HL-60/S4 treated with phorbol 12-myristate 13-acetate at 8.2 ng/mL for 4 days and 3 days (cell line): ENCODE results near the gene CSNK1D.

ENCODE experiments used
- in situ Hi-C: fragments of 300-500 bp; cut with MboI; formaldehyde crosslinking; loops from 2 replicates; pipeline ENCODE4 v1.15.0; 2022; ENCODE audit warnings: low sequenced_read_pairs

Gene CSNK1D

DNA sequence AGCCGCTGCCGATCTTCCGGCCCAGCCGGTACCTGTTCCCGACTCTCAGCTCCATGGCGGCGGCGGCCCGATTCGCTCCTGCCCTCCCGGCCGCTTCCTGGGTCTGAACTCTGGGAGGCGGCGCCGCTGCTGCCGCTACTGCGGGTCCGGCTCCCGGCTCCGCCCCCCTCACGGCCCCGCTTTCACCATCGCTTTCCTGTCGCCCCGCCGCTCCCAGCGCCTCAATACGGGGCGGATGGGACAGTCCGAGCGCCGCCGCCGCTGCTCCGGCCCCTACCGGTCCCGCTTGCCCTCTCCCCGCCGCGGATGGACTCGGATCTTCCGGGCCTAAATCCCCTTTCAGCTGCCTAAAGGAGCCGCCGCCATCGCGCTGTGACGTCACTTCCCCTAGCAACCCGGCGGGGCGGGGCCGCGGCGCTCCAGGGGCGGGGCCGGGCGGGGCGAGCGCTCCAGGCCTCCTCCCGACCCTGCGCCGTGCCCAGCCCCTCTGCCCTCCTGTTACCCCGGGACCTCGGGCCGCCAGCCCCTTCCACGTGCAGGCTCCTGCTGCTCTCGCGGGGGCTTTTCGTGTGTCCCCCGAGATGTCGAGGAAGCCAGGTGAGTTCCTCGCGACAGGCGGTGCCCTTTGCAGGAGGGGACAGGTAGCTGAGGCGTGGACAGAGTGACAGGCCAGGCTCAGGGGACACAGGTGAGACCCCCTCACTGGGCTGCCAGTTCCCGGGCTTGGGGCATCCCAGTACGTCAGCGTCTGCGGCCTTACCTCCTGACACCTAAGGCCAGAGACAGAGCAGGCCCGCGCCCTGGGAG is at the start of gene CSNK1D:
CSNK1D (minus strand) TSS at position 374 of the 807 bp plus-strand sequence; CDS start at position 55, 319 bp downstream.
- in situ Hi-C loops = loop anchor here (25.0 kb wide), 1 partner anchor 139 kb away; the partner anchor contains the start of genes HEXD and OGFOD3

GRCh38 chr17:82322526-82323453 is 49.3 kb upstream of the CSNK1D start:
- in situ Hi-C loops = no loop called here

GRCh38 chr17:82321947-82322466 is 48.5 kb upstream of the CSNK1D start:
- in situ Hi-C loops = no loop called here

DNA sequence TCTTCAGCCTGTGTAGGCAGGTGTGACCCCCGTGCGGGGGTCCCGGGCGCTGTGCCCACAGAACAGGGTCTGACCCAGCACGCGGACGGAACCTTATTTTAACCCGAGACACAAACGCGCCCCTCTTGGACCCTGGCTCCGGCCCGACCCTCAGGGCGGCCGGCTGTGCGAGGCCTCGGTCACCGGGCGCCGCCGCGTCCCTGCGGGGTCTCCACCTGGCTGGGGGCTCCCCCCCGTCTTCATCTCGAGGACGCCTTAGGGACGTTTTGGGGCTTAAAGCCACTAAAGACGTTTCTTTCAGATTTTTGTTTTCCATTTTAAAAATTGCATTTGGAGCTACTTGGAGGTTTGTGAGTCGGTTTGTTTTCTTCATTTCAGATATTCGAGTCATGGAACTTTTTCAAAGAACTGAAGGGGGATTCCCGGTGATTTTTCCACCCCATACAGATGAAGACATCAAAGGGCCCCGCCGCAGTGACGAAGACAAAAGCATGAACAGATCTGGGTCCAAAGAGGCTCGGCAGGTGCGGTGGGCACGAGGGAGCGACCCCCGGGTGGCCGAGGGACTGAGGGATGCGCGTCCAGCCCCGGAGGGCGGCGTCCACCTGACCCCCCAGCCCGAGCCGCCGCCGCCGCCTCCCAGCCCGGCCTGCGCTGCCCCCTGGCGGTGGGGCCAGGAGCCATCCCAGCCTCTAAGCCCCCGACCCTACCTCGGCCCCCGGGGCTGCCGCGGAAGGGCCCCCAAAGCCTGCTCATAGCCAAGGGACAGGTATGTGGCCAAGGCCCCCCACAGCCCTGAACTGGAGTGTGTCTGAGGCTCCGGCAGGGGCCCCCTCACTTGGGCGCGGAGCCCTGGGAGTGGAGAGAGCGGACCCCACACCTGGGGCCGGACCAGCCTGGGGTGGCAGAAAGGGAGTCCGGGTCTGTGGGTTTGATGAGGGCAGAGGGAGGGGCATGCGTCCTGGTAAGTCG is 47.7 kb upstream of the CSNK1D start:
- in situ Hi-C loops = no loop called here

GRCh38 chr17:82320140-82320840 is 46.8 kb upstream of the CSNK1D start:
- in situ Hi-C loops = no loop called here

DNA sequence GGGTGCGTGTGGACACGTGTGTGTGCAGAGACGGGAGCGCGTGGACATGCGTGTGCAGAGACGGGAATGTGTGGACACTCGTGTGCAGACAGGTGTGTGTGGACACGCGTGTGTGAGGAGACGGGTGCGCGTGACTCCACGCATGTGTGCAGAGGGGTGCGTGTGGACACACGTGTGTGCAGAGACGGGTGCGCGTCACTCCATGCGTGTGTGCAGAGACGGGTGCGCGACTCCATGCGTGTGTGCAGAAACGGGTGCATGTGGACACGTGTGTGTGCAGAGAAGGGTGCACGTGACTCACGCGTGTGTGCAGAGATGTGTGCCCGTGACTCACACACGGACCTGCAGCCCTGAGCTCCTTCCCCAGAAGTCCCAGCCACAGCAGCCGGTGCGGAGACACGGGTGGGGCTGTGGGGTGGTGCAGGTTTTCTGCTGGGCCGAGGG is 46.1 kb upstream of the CSNK1D start:
- in situ Hi-C loops = no loop called here

DNA sequence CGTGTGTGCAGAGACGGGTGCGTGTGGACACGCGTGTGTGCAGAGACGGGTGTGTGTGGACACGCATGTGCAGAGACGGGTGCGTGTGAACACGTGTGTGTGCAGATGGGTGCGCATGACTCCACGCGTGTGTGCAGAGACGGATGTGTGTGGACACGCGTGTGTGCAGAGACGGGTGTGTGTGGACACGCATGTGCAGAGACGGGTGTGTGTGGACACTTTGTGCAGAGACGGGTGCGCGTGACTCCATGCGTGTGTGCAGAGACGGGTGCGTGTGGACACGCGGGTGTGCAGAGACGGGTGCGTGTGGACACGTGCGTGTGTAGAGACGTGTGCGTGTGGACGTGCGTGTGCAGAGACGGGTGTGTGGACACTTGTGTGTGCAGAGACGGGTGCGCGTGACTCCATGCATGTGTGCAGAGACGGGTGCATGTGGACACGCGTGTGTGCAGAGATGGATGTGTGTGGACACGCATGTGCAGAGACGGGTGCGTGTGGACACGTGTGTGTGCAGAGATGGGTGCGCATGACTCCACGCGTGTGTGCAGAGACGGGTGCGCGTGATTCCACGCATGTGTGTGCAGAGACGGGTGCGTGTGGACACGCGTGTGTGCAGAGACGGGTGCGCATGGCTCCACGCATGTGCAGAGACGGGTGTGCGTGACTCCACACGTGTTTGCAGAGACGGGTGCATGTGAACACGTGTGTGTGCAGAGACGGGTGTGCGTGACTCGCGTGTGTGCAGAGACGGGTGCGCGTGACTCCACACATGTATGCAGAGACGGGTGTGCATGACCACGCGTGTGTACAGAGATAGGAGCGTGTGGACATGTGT is 45.5 kb upstream of the CSNK1D start:
- in situ Hi-C loops = no loop called here

- in situ Hi-C loops = no loop called here
Observed at GRCh38 chr17:82318169-82318498, 44.6 kb upstream of the CSNK1D start.

DNA sequence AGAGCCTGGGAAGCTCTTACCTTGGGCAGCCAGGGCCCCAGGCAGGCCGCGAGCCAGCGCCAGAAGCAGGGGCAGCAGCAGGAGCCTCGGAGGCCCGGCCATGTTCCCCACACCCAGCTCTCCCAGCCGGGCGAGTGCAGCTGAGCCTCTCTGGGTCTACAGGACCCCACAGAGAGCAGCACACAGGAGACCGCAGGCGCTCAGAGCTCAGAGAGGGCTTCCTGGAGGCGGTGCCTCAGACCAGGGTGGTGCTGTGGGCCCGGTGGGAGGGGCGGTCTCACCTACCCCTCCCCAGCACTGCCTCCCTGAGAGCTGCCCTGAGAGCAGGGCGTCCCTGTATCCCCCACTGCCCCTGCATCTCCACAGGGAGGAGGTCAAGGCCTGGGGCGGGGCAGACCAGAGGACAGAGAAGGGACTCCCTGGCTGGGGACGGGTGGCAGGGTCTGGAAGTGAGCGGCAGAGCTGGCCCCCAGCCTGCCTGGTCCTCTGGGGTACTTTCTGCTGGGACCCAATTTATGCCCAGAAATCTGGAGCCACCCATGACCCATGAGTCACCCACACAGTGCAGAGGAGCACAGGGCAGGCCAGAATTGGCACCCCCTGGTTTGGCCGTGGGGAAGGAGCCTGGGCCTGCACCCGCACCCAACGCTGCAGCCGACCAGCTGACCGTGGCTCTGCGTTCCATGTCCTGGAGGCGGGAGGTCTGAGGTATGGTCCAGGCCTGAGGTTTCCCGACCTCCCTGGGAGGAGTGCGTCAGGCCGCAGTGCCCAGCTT is 44.1 kb upstream of the CSNK1D start, which contains the start of gene CD7:
CD7 (minus strand) TSS at position 215 of the 775 bp plus-strand sequence; CDS start at position 102, 113 bp downstream.
- in situ Hi-C loops = no loop called here

GRCh38 chr17:82316651-82317393 is 43.3 kb upstream of the CSNK1D start:
- in situ Hi-C loops = no loop called here

GRCh38 chr17:82315703-82316358 is 42.3 kb upstream of the CSNK1D start:
- in situ Hi-C loops = no loop called here

DNA sequence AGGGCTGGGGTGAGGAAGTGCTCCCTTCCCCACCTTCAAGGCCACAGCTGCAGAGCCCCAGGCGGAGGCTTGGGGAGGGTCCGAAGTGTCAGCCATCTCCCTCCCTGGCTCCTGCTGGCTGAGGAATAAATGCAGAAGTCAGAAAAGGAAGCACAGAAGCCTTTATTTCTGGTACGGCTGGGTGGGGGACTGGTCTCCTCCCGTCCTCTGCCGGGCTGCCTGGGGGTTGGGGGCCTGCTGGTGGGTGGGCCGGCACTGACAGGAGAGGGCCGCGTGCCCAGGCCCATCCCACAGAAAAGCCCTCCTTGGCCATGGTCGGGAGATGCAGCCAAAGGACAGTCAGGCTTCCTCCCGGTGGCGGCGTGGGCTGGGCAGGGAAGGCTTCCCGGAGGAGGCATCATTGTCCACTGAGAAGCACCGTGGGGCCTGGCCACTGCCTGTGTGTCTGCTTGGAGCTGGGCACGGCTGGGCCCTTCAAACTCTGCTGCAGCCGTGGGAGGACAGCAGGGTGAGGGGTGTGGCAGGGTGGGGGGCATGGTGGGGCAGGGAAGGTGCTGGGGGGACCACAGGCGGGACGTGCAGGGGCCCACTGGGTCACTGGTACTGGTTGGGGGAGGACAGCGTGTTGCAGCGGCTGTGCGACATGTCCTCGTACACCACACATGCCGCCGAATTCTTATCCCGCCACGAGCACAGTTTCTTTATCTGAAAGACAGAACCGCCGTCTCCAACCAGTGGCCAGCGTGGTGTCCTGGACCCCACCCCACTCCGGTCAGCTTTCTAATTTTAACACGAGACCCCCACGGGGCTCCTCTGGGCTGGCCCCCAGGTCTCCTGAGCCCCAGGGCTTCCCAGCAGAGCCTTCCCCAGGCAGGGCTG is 41.5 kb upstream of the CSNK1D start:
- in situ Hi-C loops = no loop called here

DNA sequence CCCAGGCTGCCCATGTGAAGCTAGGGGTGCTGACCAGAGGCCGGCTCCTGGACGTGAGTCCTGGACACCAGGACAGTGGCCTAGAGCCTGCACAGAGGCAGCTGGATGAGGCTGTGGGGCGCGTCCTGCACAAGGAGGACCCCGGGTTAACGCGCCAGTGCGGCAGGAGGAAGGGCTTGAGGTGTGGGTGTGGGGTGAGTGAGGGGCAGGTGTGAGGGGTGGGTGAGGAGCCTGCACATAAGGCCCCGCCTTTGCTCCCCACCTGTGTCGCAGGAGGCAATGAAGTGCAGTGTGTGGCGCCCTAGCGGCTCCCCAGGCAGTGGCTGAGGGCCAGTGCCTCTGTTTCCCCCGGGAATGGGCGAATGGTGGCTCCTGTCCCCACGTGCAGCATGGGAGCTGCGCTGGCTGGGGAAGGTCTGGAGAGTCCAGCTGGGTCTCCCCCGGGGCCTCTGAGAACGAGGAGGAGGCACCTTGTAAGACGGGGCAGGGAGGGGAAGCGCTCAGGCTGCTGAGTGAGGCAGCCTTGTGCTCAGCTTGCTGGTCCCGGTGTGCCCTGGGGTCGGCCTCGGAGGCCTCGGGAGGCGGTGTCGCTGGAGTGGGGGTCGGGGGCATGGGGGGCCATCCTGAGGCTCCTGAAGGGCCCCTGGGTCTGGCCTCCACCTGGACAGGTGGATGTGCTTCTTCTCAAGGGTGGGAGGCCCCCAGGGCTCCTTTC is 40.7 kb upstream of the CSNK1D start:
- in situ Hi-C loops = no loop called here

DNA sequence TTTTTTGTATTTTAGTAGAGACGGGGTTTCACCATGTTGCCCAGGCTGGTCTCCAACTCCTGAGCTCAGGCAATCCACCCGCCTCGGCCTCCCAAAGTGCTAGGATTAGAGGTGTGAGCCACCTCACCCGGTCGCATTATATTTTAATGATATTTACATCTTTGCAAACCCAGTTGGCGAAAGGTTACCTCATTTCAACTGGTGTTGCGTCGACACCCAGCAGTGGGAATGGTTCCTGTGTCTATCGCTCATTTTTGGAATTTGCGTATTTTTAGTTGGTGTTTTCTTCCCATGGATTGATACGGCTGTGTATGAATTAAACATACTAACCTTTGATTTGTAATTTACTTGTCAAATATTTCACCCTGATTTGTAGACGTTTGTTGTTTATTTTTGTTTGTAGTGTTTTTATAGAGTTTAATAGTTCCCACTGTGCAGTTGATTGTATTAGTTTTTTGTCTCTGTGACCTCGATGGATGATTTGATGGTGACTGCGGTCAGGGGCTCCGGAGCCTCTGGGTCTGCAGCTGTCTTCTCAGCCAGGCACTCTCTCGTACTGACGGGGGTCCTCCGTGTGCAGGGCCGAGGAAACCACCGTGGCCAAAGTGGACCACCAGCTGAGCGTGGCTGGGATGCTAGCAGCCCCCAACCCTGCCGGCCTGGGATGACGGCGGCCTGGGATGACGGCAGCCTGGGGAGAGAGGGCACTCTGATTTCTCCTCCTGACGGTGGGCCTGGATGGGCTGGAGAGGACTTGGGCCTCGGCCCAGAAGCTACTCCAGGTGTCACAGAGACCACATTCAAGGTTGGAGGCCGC is 39.9 kb upstream of the CSNK1D start:
- in situ Hi-C loops = no loop called here
